ENCODE data around the gene PTRH1.

The PTRH1 gene

GRCh38 chr9:127700594-127701255 lies 14.7 kb downstream of the PTRH1 start:
- in situ Hi-C loops (cut with MboI; ENCODE audit: low sequenced_read_pairs) = no loop called here

DNA sequence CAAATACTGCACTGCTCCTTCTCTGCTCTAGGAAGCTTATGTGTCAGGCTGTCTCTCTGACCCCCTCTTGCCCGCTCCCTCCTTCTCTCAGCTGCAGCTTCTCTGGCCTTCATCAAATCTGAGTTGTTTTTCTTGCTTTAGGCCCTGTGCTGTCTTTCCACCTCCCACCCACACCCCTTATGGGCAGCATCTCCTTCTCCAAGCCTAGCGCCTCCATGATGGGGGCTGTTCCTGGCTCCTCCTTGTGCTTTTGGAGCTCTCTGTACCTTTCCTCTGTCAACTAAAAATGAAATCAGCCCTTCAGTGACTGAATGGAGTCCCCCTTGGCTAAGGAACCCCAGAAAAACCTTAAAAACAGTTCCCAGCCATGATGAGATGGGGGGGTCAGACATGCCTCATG lies 15.3 kb downstream of the PTRH1 start:
- in situ Hi-C loops (cut with MboI; ENCODE audit: low sequenced_read_pairs) = no loop called here

DNA sequence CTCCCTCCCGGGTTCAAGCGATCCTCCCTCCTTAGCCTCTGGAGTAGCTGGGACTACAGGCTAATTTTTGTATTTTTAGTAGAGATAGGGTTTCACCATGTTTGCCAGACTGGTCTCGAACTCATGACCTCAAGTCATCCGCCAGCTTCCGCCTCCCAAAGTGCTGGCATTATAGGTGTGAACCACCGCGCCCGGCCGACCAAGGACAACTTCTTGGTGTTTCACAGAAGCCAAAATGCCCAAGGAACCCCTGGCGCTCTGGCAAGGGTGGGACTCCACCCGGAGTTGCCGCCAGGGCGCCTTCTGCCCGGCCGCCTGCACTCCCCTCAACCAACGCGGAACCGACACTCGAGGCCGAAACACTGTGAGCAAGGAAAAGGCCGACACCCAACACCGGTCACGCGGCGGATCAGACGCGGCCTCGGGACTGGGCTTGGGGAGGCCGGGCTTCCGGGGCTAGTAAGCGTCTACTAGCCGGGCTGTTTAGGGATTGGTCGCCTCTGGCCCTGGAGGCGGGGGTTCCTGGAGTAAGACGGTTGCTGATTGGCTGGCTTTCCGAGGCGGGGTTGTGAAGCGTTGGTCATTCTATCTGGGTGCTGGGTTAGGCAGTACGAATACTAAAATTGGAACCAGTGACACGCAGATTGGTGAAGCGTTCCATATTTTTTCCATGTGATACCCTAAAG lies 16.3 kb downstream of the PTRH1 start:
- in situ Hi-C loops (cut with MboI; ENCODE audit: low sequenced_read_pairs) = no loop called here

GRCh38 chr9:127698386-127698785 lies 17.1 kb downstream of the PTRH1 start:
- in situ Hi-C loops (cut with MboI; ENCODE audit: low sequenced_read_pairs) = no loop called here

- in situ Hi-C loops (cut with MboI; ENCODE audit: low sequenced_read_pairs) = no loop called here
These were observed 17.9 kb downstream of the PTRH1 start for GRCh38 chr9:127697575-127697974.

- in situ Hi-C loops (cut with MboI; ENCODE audit: low sequenced_read_pairs) = no loop called here
These were observed 20.4 kb downstream of the PTRH1 start for GRCh38 chr9:127694890-127695720.

DNA sequence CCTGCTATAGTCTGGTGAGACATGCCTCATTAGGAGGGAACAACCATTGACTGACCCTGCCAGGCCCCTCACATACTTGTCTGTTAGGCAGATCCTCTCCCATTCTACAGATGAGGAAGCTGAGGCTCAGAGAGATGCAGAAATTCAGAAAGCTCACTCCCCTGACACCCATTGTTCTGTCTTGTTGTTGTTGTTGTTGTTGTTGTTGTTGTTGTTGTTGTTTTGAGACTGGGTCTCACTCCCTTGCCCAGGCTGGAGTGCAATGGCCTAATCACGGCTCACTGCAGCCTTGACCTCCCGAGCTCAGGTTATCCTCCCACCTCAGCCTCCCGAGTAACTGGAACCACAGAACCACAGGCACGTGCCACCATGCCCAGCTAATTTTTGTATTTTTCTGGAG lies 21.8 kb downstream of the PTRH1 start:
- in situ Hi-C loops (cut with MboI; ENCODE audit: low sequenced_read_pairs) = no loop called here

DNA sequence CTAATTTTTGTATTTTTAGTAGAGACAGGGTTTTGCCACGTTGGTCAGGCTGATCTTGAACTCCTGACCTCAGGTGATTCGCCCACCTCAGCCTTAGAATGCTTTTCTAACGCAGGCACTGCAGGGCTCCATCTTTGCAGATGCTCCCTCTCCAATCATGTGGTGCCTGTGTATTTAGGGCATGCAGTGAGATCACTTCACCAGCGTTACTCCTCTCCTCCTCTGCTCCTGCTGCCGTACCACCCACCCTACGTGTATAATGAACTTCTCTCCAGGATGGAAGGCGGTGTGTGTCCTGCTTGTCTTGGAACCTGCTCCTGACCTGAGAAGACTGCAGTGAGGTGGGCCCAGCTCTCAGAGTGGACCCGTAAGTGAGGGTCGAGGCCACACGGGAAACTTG lies 22.3 kb downstream of the PTRH1 start:
- in situ Hi-C loops (cut with MboI; ENCODE audit: low sequenced_read_pairs) = no loop called here

GRCh38 chr9:127692071-127692470 lies 23.4 kb downstream of the PTRH1 start:
- in situ Hi-C loops (cut with MboI; ENCODE audit: low sequenced_read_pairs) = no loop called here

GRCh38 chr9:127690735-127691134 lies 24.7 kb downstream of the PTRH1 start:
- in situ Hi-C loops (cut with MboI; ENCODE audit: low sequenced_read_pairs) = no loop called here

- in situ Hi-C loops (cut with MboI; ENCODE audit: low sequenced_read_pairs) = no loop called here
These were observed 26.0 kb downstream of the PTRH1 start for GRCh38 chr9:127689329-127690000.

- in situ Hi-C loops (cut with MboI; ENCODE audit: low sequenced_read_pairs) = no loop called here
These were observed 28.7 kb downstream of the PTRH1 start for GRCh38 chr9:127686461-127687393.

DNA sequence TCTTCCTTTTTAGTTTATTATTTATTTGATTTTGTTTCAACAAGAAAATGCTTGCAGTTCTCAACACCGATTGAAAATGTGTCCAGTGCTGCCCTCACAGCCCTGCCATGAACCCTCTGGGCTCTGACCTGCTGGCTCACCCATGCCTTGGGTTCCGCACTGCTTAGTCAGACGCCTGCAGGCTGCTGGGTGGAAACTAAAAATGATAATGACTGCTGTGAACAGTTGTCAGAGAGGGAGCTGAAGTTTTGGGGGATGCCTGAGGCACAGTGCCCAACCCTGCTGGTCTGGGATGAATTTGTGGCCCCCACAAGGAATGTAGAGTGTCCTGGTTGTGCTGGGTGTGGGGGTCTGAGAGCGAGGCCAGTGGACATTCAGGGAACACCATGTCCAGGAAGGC lies 30.9 kb downstream of the PTRH1 start:
- in situ Hi-C loops (cut with MboI; ENCODE audit: low sequenced_read_pairs) = no loop called here

- in situ Hi-C loops (cut with MboI; ENCODE audit: low sequenced_read_pairs) = no loop called here
These were observed 31.7 kb downstream of the PTRH1 start for GRCh38 chr9:127683723-127684122.

DNA sequence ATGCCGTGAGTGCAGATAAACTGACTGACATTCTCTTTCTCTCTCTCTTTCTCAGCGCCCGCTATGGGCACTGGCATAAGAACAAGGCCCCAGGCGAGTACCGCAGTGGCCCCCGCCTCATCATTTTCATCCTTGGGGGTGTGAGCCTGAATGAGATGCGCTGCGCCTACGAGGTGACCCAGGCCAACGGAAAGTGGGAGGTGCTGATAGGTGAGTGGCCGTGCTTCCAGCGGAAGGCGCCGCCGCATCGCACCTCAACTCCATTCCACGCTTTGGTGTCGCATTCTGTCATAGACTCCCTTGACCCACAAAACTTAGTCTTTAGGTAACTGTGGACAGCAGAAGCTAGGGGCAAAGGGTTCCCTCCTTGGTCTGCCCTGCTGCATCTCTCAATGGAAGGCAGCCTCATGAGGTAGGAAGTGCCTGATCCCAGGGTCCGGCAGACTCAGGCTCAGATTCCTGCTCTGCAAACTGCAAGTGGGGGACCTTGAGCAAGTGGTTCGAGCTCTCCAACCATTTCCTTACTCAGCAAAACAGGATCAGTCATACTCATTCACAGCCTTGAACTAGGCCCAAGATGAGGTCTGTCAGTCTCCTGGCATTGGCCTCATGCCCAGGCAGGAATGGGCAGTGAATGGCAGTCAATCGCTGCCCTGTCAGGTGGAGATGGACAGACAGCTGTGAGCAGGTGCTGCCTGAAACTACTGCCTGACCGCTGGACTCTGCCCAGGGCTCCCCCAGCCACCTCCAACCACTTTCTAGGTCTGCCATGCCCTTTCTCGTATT lies 32.9 kb downstream of the PTRH1 start:
- in situ Hi-C loops (cut with MboI; ENCODE audit: low sequenced_read_pairs) = no loop called here

GRCh38 chr9:127680846-127681245 lies 34.6 kb downstream of the PTRH1 start:
- in situ Hi-C loops (cut with MboI; ENCODE audit: low sequenced_read_pairs) = no loop called here

DNA sequence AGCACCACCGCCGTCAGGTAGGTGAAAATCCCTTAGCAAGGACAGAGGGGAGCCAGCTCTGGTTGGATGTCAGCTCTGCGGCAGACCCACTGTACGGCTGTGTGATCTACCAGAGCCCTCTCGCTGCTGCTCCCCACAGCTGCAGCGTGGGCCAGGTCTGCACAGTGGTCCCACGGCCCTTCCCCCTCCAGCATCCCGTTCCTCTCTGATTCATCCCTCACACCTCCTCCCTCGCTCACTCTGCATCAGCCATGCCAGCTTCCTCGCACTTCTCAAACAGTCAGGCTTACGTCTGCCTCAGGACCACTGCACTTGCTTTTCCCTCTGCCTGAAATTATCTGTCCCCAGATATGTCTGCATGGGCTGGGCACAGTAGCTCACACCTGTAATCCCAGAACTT lies 35.2 kb downstream of the PTRH1 start:
- in situ Hi-C loops (cut with MboI; ENCODE audit: low sequenced_read_pairs) = no loop called here

DNA sequence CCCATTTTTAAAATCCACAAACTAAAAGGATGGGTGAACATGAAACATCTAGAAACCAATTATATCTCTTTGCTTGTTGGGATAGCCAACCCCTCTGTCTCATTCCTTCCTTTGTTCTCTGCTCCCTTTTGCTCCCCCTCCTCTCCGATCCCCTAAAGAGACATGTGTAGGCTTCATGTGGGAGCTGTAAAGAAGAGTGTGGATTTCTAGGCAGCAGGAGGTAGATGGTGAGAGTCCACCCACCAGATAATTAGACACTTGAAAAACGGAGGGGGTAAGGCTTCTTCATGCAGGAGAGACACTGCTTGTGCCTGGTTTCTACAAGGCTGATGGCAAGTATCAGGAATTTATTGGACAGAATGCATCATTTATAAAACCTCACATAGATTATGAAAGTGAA lies 36.0 kb downstream of the PTRH1 start:
- in situ Hi-C loops (cut with MboI; ENCODE audit: low sequenced_read_pairs) = no loop called here

- in situ Hi-C loops (cut with MboI; ENCODE audit: low sequenced_read_pairs) = no loop called here
These were observed 38.8 kb downstream of the PTRH1 start for GRCh38 chr9:127676638-127677037.
